ENCODE measurements around the gene SASS6. TPM values are rescaled to one million over a fixed set of nuclear protein-coding genes. Genes with fewer than 3 reads are reported as not detected.

The SASS6 gene
- total RNA-seq, 4 donors from 2014 or later = 2.9 to 14.0 (median 3.7) TPM

DNA sequence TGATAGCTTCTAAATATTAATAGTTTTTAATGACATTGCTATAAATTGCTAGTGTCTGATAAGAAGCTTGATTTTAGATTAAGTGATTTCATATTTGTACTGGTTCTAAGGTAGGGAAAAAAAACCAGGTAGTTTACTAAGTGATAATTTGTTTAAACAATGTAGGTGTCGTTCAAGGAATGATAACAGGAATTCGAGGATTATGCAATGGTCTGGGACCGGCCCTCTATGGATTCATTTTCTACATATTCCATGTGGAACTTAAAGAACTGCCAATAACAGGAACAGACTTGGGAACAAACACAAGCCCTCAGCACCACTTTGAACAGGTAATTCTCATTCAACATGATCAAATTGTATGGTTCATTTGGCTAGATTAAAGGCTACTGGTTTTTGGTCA lies 52.4 kb downstream of the SASS6 start:
- TF ChIP-seq POLR2A (IDR thresholded peaks at IDR 0.05) (no peak), CTCF (IDR thresholded peaks at IDR 0.05) (no peak)
- H3K36me3 ChIP-seq = peaks cover 0 to 57% (median 0%) of the 10 kb centered on the region in 3 donors

GRCh38 chr1:100077531-100077930 lies 55.2 kb downstream of the SASS6 start:
- Histone ChIP-seq H3K27ac (no peak overlapping the region), H3K9me3 (no peaks in the 10 kb centered on the region), H3K4me1 (no peaks in the 10 kb centered on the region), H3K4me3 (no peak overlapping the region), H3K36me3 (peaks cover 0 to 76% (median 0%) of the 10 kb centered on the region in 3 donors), H3K27me3 (no peaks in the 10 kb centered on the region)
- no peak for DNase-seq
- TF ChIP-seq POLR2A (IDR thresholded peaks at IDR 0.05) (no peak), CTCF (IDR thresholded peaks at IDR 0.05) (no peak)

More for the DNA sequence above, 52.4 kb downstream of the SASS6 start:
- Histone ChIP-seq H3K4me1 (no peaks in the 10 kb centered on the region), H3K27ac (no peak overlapping the region), H3K27me3 (no peaks in the 10 kb centered on the region), H3K4me3 (no peak overlapping the region), H3K9me3 (no peaks in the 10 kb centered on the region)
- no peak for DNase-seq

DNA sequence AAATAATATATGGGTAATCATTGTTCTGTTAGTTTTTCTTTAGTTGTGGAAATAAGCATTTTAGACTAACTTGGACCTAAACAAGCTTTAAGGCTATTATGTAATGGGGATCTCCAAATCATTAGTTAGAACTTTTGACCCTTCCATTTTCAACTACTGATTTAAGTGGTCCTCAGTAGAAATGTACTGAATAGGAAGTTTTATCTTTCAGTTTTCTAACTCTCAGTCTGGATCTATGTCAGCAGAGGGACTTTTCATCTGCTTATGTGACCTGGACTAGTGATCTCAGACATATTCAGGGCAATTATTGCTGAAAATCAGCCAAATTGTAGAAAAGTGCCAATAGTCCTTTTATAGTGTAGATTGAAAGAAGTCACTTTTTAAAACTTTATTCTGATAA lies 56.0 kb downstream of the SASS6 start:
- TF ChIP-seq POLR2A (IDR thresholded peaks at IDR 0.05) (no peak), CTCF (IDR thresholded peaks at IDR 0.05) (no peak)
- Histone ChIP-seq H3K4me1 (no peaks in the 10 kb centered on the region), H3K36me3 (peaks cover 0 to 78% (median 0%) of the 10 kb centered on the region in 3 donors), H3K27ac (no peak overlapping the region), H3K9me3 (no peaks in the 10 kb centered on the region), H3K27me3 (no peaks in the 10 kb centered on the region), H3K4me3 (no peak overlapping the region)
- DNase-seq = no peak

DNA sequence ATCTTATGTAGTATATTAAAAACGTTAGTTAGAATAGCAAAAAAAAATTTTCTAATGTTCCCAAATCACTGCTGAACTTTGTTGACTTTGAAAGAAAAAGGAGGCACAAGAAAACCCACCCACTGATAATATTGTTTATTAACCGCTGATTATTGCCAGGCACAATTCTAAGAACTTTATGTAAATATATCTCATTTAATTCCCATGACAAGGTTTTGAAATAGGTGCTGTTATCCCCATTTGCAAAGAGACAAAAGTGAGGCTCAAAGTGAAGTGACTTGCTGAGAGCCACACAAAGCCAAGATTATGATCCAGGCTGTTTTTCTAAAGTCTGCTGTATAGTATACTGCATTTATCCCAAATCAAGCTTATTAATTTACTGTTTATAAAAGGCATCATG lies 56.4 kb downstream of the SASS6 start:
- TF ChIP-seq CTCF (IDR thresholded peaks at IDR 0.05) (no peak), POLR2A (IDR thresholded peaks at IDR 0.05) (no peak)
- Histone ChIP-seq H3K27me3 (no peaks in the 10 kb centered on the region), H3K36me3 (peaks cover 0 to 78% (median 0%) of the 10 kb centered on the region in 3 donors), H3K9me3 (no peaks in the 10 kb centered on the region), H3K27ac (no peak overlapping the region), H3K4me3 (no peak overlapping the region), H3K4me1 (no peaks in the 10 kb centered on the region)
- no peak for DNase-seq

- no peaks in the 10 kb centered on the region for H3K4me1 ChIP-seq
- H3K36me3 ChIP-seq = peaks cover 0 to 76% (median 0%) of the 10 kb centered on the region in 3 donors
- no peak for DNase-seq
- H3K4me3 ChIP-seq = no peak overlapping the region
- TF ChIP-seq CTCF (IDR thresholded peaks at IDR 0.05) = no peak
- TF ChIP-seq POLR2A (IDR thresholded peaks at IDR 0.05) = no peak
- no peak overlapping the region for H3K27ac ChIP-seq
- no peaks in the 10 kb centered on the region for H3K27me3 ChIP-seq
- H3K9me3 ChIP-seq = no peaks in the 10 kb centered on the region
Observed at GRCh38 chr1:100075773-100076172, 57.0 kb downstream of the SASS6 start.

All from Peyer's patch (tissue), 4 donors.